ENCODE results near the gene KPTN.

- TF ChIP-seq CTCF (conservative IDR thresholded peaks at IDR 0.05; ENCODE audit: low read length) (no peak), EZH2phosphoT487 (IDR thresholded peaks at IDR 0.05; ENCODE audit: borderline replicate concordance) (no peak)
These were observed 3.8 kb upstream of the KPTN start for GRCh38 chr19:47487551-47488515.
